Breast epithelium (tissue), 4 donors: Measurements from ENCODE around the gene FAM53A. TPM values are rescaled to one million over a fixed set of nuclear protein-coding genes. Genes with fewer than 3 reads are reported as not detected.

ENCODE experiments used
- DNase-seq, 2 donors: peaks; one replicate each; pipeline ENCODE4 v3.0.0-alpha.2; 2019; ENCODE audit warnings: low spot score in 2 of 2
- H3K27ac ChIP-seq, 2 donors: fragments of 200-600 bp; sonication (generic) in 1 of 2; one replicate each; pipeline ENCODE4 v1.5.1; 2016 to 2019; ENCODE audit warnings: mild to moderate bottlenecking in 1 of 2
- H3K27me3 ChIP-seq, 2 donors: fragments of 200-600 bp; sonication (generic) in 1 of 2; one replicate each; pipeline versions ENCODE4 v1.5.1 to v1.6.0; 2017 to 2019; ENCODE audit warnings: control low read depth in 1 of 2, mild to moderate bottlenecking in 1 of 2
- H3K36me3 ChIP-seq: fragments of 200-600 bp; one replicate; pipeline ENCODE4 v1.5.1; 2019
- H3K4me1 ChIP-seq, 2 donors: fragments of 200-600 bp; sonication (generic); one replicate each; pipeline ENCODE4 v1.5.1; 2016 to 2019; ENCODE audit warnings: control low read depth in 1 of 2
- H3K4me3 ChIP-seq, 3 donors: fragments of 200-600 bp; sonication (generic); 1 replicate in 2 of 3; 2 replicates in 1 of 3; pipeline ENCODE4 v1.5.1; 2016 to 2019; ENCODE audit warnings: mild to moderate bottlenecking in 3 of 3, moderate library complexity in 2 of 3
- H3K9me3 ChIP-seq, 2 donors: fragments of 200-600 bp; sonication (generic) in 1 of 2; one replicate each; pipeline ENCODE4 v1.5.1; 2016 to 2019; ENCODE audit warnings: control low read depth in 1 of 2
- CTCF ChIP-seq, 3 donors: fragments of 450-650 bp; IDR thresholded peaks; one replicate each; pipeline ENCODE4 v1.5.1; 2016 to 2017; ENCODE audit warnings: antibody characterized with exemption in 3 of 3, mild to moderate bottlenecking in 3 of 3, moderate library complexity in 3 of 3
- POLR2A ChIP-seq: fragments of 450-650 bp; IDR thresholded peaks from one replicate; pipeline ENCODE4 v1.6.1; 2016; ENCODE audit warnings: antibody characterized with exemption, mild to moderate bottlenecking, moderate library complexity
- POLR2AphosphoS5 ChIP-seq, 3 donors: sonication (generic); formaldehyde crosslinking; IDR thresholded peaks; one replicate each; pipeline ENCODE4 v1.6.1; 2017; ENCODE audit warnings: antibody characterized with exemption in 3 of 3
- intact Hi-C: fragments of 100-400 bp; cut with DNase I; formaldehyde crosslinking; loops from one replicate; pipeline ENCODE4 v1.15.1; 2023; ENCODE audit warnings: low total_unique reads
- total RNA-seq, 3 donors: library from RNA; depleted of rRNA; stranded (reverse); fragments of >200 nt; gene quantifications; one replicate each; pipeline ENCODE4 v1.1.0, GENCODE V29; 2016

FAM53A gene
- total RNA-seq, 3 donors from 2014 or later = 3.7 to 7.2 (median 4.6) TPM

- DNase-seq = no peak
- no peak overlapping the region for H3K27ac ChIP-seq
- H3K4me3 ChIP-seq = no peak overlapping the region
- TF ChIP-seq POLR2A (no peak), POLR2AphosphoS5 (IDR thresholded peaks at IDR 0.05) (no peak), CTCF (IDR thresholded peaks at IDR 0.05) (no peak)
- intact Hi-C loops = no loop called here
- H3K9me3 ChIP-seq = no peaks in the 10 kb centered on the region
- H3K4me1 ChIP-seq = no peaks in the 10 kb centered on the region
- H3K27me3 ChIP-seq = peaks cover 0 to 33% of the 10 kb centered on the region in 2 donors
- H3K36me3 ChIP-seq = no peaks in the 10 kb centered on the region
These were observed 83.1 kb downstream of the FAM53A start for GRCh38 chr4:1600811-1601532.

- DNase-seq = no peak
- Histone ChIP-seq H3K36me3 (no peaks in the 10 kb centered on the region), H3K4me1 (no peaks in the 10 kb centered on the region), H3K27me3 (peaks cover 0 to 40% of the 10 kb centered on the region in 2 donors), H3K9me3 (no peaks in the 10 kb centered on the region), H3K27ac (no peak overlapping the region), H3K4me3 (no peak overlapping the region)
- intact Hi-C loops = no loop called here
- TF ChIP-seq CTCF (IDR thresholded peaks at IDR 0.05) (no peak), POLR2AphosphoS5 (IDR thresholded peaks at IDR 0.05) (no peak), POLR2A (no peak)
These were observed 83.8 kb downstream of the FAM53A start for GRCh38 chr4:1600211-1600780.

DNA sequence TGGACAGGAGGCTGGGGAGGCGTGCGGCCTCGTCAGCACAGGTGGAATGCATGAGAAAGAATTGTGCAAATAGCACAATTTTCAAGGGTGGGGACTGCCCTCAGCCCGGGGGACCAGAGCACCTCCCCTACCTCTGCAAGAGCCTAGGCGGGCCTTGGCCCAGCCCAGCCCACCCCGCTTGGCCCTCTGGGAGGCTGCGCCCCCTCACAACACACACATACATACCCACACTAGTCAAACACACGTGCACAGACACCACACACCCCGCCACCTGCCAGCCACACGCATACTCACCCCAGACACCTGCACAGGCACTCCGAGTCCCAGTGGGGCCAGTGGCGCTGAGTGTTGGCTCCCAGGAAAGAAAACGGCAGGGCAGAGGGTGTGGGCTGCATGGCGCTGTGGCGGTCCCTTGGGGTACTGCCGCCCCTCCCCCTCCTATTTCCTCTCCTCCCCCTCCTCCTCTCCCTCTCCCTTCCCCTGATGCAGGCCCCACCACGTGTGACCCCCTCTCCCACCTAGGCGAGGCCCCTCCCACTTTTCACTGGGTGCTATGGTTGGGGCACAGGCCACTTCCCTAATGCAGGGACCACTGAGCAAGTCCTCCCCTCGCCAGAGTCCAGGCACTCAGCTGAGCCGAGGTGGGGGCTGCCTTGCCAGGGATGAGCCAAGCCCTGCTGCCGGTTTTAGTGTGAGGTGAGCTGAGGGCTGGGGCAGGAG, 84.5 kb downstream of the FAM53A start:
- Histone ChIP-seq H3K27me3 (peaks cover 0 to 45% of the 10 kb centered on the region in 2 donors), H3K4me1 (no peaks in the 10 kb centered on the region), H3K36me3 (no peaks in the 10 kb centered on the region), H3K27ac (no peak overlapping the region), H3K4me3 (no peak overlapping the region), H3K9me3 (no peaks in the 10 kb centered on the region)
- no peak for TF ChIP-seq POLR2AphosphoS5 (IDR thresholded peaks at IDR 0.05)
- TF ChIP-seq POLR2A = no peak
- TF ChIP-seq CTCF (IDR thresholded peaks at IDR 0.05) = no peak
- no peak for DNase-seq
- intact Hi-C loops = no loop called here

DNA sequence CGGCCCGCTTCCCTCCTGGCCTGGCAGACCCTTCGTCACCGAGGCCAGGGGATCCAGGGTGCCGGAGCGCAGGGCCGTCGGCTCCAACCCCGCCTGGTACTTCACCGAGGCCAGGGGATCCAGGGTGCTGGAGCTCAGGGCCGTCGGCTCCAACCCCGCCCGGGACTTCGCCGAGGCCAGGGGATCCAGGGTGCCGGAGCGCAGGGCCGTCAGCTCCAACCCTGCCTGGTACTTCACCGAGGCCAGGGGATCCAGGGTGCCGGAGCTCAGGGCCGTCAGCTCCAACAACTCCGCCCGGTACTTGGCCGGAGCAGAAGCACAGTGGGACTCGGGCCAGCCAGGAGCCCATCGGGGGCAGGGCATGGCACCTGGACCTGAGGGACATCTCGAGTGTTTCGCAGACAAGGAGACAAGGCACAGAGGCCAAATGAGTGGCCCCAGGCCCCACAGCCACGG, 85.1 kb downstream of the FAM53A start:
- Histone ChIP-seq H3K4me3 (no peak overlapping the region), H3K27me3 (peaks cover 0 to 45% of the 10 kb centered on the region in 2 donors), H3K9me3 (no peaks in the 10 kb centered on the region), H3K36me3 (no peaks in the 10 kb centered on the region), H3K4me1 (no peaks in the 10 kb centered on the region), H3K27ac (no peak overlapping the region)
- no peak for TF ChIP-seq CTCF (IDR thresholded peaks at IDR 0.05)
- no peak for TF ChIP-seq POLR2A
- no peak for TF ChIP-seq POLR2AphosphoS5 (IDR thresholded peaks at IDR 0.05)
- DNase-seq = no peak
- intact Hi-C loops = no loop called here
